ENCODE data around the gene TERC.
"Not testable (repeated sequence)": the region's sequence is repeated elsewhere in the genome, so short reads cannot be mapped to it uniquely, and the experiment has no call there.

The TERC gene

GRCh38 chr3:169731857-169732256 is 33.0 kb downstream of the TERC start:
- H3K9me3 ChIP-seq (ENCODE audit: control insufficient read depth, low read depth, low read length); H3K9ac ChIP-seq (ENCODE audit: low read length); H3K4me1 ChIP-seq (ENCODE audit: control insufficient read depth, low read depth, low read length); H3K36me3 ChIP-seq (ENCODE audit: control insufficient read depth, low read depth, low read length); H3K27ac ChIP-seq (ENCODE audit: low read length); H3K27me3 ChIP-seq (ENCODE audit: control insufficient read depth, insufficient read depth, low read length); H3K4me3 ChIP-seq (ENCODE audit: low read length): not testable (repeated sequence)

GRCh38 chr3:169722724-169723123 is 42.1 kb downstream of the TERC start:
- no peaks in the 10 kb centered on the region for H3K36me3 ChIP-seq (ENCODE audit: control insufficient read depth, low read depth, low read length)
- H3K9ac ChIP-seq (ENCODE audit: low read length), result no peak overlapping the region
- no peak overlapping the region for H3K27ac ChIP-seq (ENCODE audit: low read length)
- no peaks in the 10 kb centered on the region for H3K27me3 ChIP-seq (ENCODE audit: control insufficient read depth, insufficient read depth, low read length)
- no peaks in the 10 kb centered on the region for H3K9me3 ChIP-seq (ENCODE audit: control insufficient read depth, low read depth, low read length)
- no peak overlapping the region for H3K4me3 ChIP-seq (ENCODE audit: low read length)
- H3K4me1 ChIP-seq (ENCODE audit: control insufficient read depth, low read depth, low read length), result no peaks in the 10 kb centered on the region

GRCh38 chr3:169718415-169718814 is 46.4 kb downstream of the TERC start:
- H3K4me3 ChIP-seq (ENCODE audit: low read length); H3K4me1 ChIP-seq (ENCODE audit: control insufficient read depth, low read depth, low read length); H3K27me3 ChIP-seq (ENCODE audit: control insufficient read depth, insufficient read depth, low read length); H3K9ac ChIP-seq (ENCODE audit: low read length); H3K9me3 ChIP-seq (ENCODE audit: control insufficient read depth, low read depth, low read length); H3K36me3 ChIP-seq (ENCODE audit: control insufficient read depth, low read depth, low read length); H3K27ac ChIP-seq (ENCODE audit: low read length): not testable (repeated sequence)
